Measurements from ENCODE around the gene SMARCA4. TPM values are rescaled to one million over a fixed set of nuclear protein-coding genes. Genes with fewer than 3 reads are reported as not detected.

Gene SMARCA4
- 91.1 TPM for polyA plus RNA-seq
- long read RNA-seq, donor 1, partial matches to known transcripts, result 8 of 8 reads
- long read RNA-seq, donor 1, other reads (novel, unspliced or antisense), result 0 of 8 reads
- long read RNA-seq, donor 2, full-length matches to known transcripts, result 2 of 8 reads
- long read RNA-seq, donor 2, partial matches to known transcripts, result 6 of 8 reads
- long read RNA-seq, donor 2, other reads (novel, unspliced or antisense), result 0 of 8 reads
- long read RNA-seq, donor 3, result 0 reads
- long read RNA-seq, donor 4, partial matches to known transcripts, result 0 of 1 reads
- long read RNA-seq, donor 4, other reads (novel, unspliced or antisense), result 0 of 1 reads
- long read RNA-seq, donor 5, partial matches to known transcripts, result 0 of 3 reads
- long read RNA-seq, donor 5, other reads (novel, unspliced or antisense), result 0 of 3 reads
- long read RNA-seq, donor 6, partial matches to known transcripts, result 5 of 8 reads
- long read RNA-seq, donor 6, other reads (novel, unspliced or antisense), result 0 of 8 reads
- long read RNA-seq, donor 7, result 0 reads
- long read RNA-seq, donor 8, partial matches to known transcripts, result 12 of 13 reads
- long read RNA-seq, donor 8, other reads (novel, unspliced or antisense), result 0 of 13 reads
- long read RNA-seq, donor 9, partial matches to known transcripts, result 0 of 3 reads
- long read RNA-seq, donor 9, other reads (novel, unspliced or antisense), result 0 of 3 reads
- long read RNA-seq, donor 10, partial matches to known transcripts, result 34 of 37 reads
- long read RNA-seq, donor 10, other reads (novel, unspliced or antisense), result 0 of 37 reads
- long read RNA-seq, donor 11, partial matches to known transcripts, result 10 of 11 reads
- long read RNA-seq, donor 11, other reads (novel, unspliced or antisense), result 0 of 11 reads

- no peaks in the 10 kb centered on the region for H3K27me3 ChIP-seq (ENCODE audit: control insufficient read depth, insufficient read depth, low read length)
- H3K9me3 ChIP-seq (ENCODE audit: control insufficient read depth, low read depth, low read length), result no peaks in the 10 kb centered on the region
- peak within 1 kb of the TSS; percentile 97 for H3K27ac ChIP-seq (ENCODE audit: low read length)
- peak within 1 kb of the TSS; percentile 99 for H3K4me3 ChIP-seq (ENCODE audit: low read length)
- peaks cover 5% of the 10 kb centered on the region for H3K36me3 ChIP-seq (ENCODE audit: control insufficient read depth, insufficient read depth, low read length)
- no CpG with 5 or more reads among the region's 100 CpGs for WGBS (ENCODE audit: insufficient coverage, low lambda C conversion rate)
- peaks cover 9% of the 10 kb centered on the region for H3K4me1 ChIP-seq (ENCODE audit: control insufficient read depth, insufficient read depth, low read length)
- DNase-seq, result peak; percentile 98 to 99
Measured at GRCh38 chr19:10960314-10961072, at the start of gene SMARCA4. Gene SMARCA4, plus strand, starts transcription at chr19:10961030. Its CDS starts 23,122 bp downstream, at chr19:10984152.

- H3K4me3 ChIP-seq (ENCODE audit: low read length), result no peak overlapping the region
- H3K9me3 ChIP-seq (ENCODE audit: control insufficient read depth, low read depth, low read length), result no peaks in the 10 kb centered on the region
- WGBS (ENCODE audit: insufficient coverage, low lambda C conversion rate), result no CpG with 5 or more reads among the region's 31 CpGs
- no peak overlapping the region for H3K27ac ChIP-seq (ENCODE audit: low read length)
- H3K27me3 ChIP-seq (ENCODE audit: control insufficient read depth, insufficient read depth, low read length), result no peaks in the 10 kb centered on the region
- DNase-seq, result no peak
- H3K4me1 ChIP-seq (ENCODE audit: control insufficient read depth, insufficient read depth, low read length), result peaks cover 9% of the 10 kb centered on the region
- peaks cover 74% of the 10 kb centered on the region for H3K36me3 ChIP-seq (ENCODE audit: control insufficient read depth, insufficient read depth, low read length)
Measured at GRCh38 chr19:10911579-10912363, 49.1 kb upstream of the SMARCA4 start.

- Histone ChIP-seq H3K4me3 (ENCODE audit: low read length) (no peak overlapping the region), H3K36me3 (ENCODE audit: control insufficient read depth, insufficient read depth, low read length) (peaks cover 74% of the 10 kb centered on the region), H3K9me3 (ENCODE audit: control insufficient read depth, low read depth, low read length) (no peaks in the 10 kb centered on the region), H3K4me1 (ENCODE audit: control insufficient read depth, insufficient read depth, low read length) (peaks cover 9% of the 10 kb centered on the region), H3K27ac (ENCODE audit: low read length) (no peak overlapping the region), H3K27me3 (ENCODE audit: control insufficient read depth, insufficient read depth, low read length) (no peaks in the 10 kb centered on the region)
- no CpG with 5 or more reads among the region's 18 CpGs for WGBS (ENCODE audit: insufficient coverage, low lambda C conversion rate)
- no peak for DNase-seq
Measured at GRCh38 chr19:10912619-10913018, 48.2 kb upstream of the SMARCA4 start.

- H3K36me3 ChIP-seq (ENCODE audit: control insufficient read depth, insufficient read depth, low read length), result peaks cover 71% of the 10 kb centered on the region
- WGBS (ENCODE audit: insufficient coverage, low lambda C conversion rate), result no CpG with 5 or more reads among the region's 24 CpGs
- H3K27ac ChIP-seq (ENCODE audit: low read length), result no peak overlapping the region
- H3K4me3 ChIP-seq (ENCODE audit: low read length), result no peak overlapping the region
- H3K27me3 ChIP-seq (ENCODE audit: control insufficient read depth, insufficient read depth, low read length), result no peaks in the 10 kb centered on the region
- no peaks in the 10 kb centered on the region for H3K9me3 ChIP-seq (ENCODE audit: control insufficient read depth, low read depth, low read length)
- DNase-seq, result no peak
- peaks cover 9% of the 10 kb centered on the region for H3K4me1 ChIP-seq (ENCODE audit: control insufficient read depth, insufficient read depth, low read length)
Measured at GRCh38 chr19:10913716-10914340, 47.0 kb upstream of the SMARCA4 start.

GRCh38 chr19:10915130-10916091 is 45.4 kb upstream of the SMARCA4 start:
- WGBS (ENCODE audit: insufficient coverage, low lambda C conversion rate), result no CpG with 5 or more reads among the region's 19 CpGs
- Histone ChIP-seq H3K9me3 (ENCODE audit: control insufficient read depth, low read depth, low read length) (no peaks in the 10 kb centered on the region), H3K27me3 (ENCODE audit: control insufficient read depth, insufficient read depth, low read length) (no peaks in the 10 kb centered on the region), H3K36me3 (ENCODE audit: control insufficient read depth, insufficient read depth, low read length) (peaks cover 79% of the 10 kb centered on the region), H3K4me1 (ENCODE audit: control insufficient read depth, insufficient read depth, low read length) (peaks cover 9% of the 10 kb centered on the region), H3K4me3 (ENCODE audit: low read length) (no peak overlapping the region), H3K27ac (ENCODE audit: low read length) (no peak overlapping the region)
- DNase-seq, result peak; percentile 31 to 50

GRCh38 chr19:10916602-10917001 is 44.2 kb upstream of the SMARCA4 start:
- H3K27ac ChIP-seq (ENCODE audit: low read length), result no peak overlapping the region
- H3K27me3 ChIP-seq (ENCODE audit: control insufficient read depth, insufficient read depth, low read length), result no peaks in the 10 kb centered on the region
- no peaks in the 10 kb centered on the region for H3K9me3 ChIP-seq (ENCODE audit: control insufficient read depth, low read depth, low read length)
- no peak for DNase-seq
- H3K4me3 ChIP-seq (ENCODE audit: low read length), result no peak overlapping the region
- peaks cover 84% of the 10 kb centered on the region for H3K36me3 ChIP-seq (ENCODE audit: control insufficient read depth, insufficient read depth, low read length)
- no CpG with 5 or more reads among the region's 6 CpGs for WGBS (ENCODE audit: insufficient coverage, low lambda C conversion rate)
- peaks cover 9% of the 10 kb centered on the region for H3K4me1 ChIP-seq (ENCODE audit: control insufficient read depth, insufficient read depth, low read length)

- Histone ChIP-seq H3K36me3 (ENCODE audit: control insufficient read depth, insufficient read depth, low read length) (peaks cover 84% of the 10 kb centered on the region), H3K4me1 (ENCODE audit: control insufficient read depth, insufficient read depth, low read length) (peaks cover 9% of the 10 kb centered on the region), H3K27me3 (ENCODE audit: control insufficient read depth, insufficient read depth, low read length) (no peaks in the 10 kb centered on the region), H3K27ac (ENCODE audit: low read length) (no peak overlapping the region), H3K4me3 (ENCODE audit: low read length) (no peak overlapping the region), H3K9me3 (ENCODE audit: control insufficient read depth, low read depth, low read length) (no peaks in the 10 kb centered on the region)
- no peak for DNase-seq
- no CpG with 5 or more reads among the region's 11 CpGs for WGBS (ENCODE audit: insufficient coverage, low lambda C conversion rate)
Measured at GRCh38 chr19:10918359-10918758, 42.5 kb upstream of the SMARCA4 start.

- Histone ChIP-seq H3K4me1 (ENCODE audit: control insufficient read depth, insufficient read depth, low read length) (peaks cover 9% of the 10 kb centered on the region), H3K36me3 (ENCODE audit: control insufficient read depth, insufficient read depth, low read length) (peaks cover 87% of the 10 kb centered on the region), H3K27me3 (ENCODE audit: control insufficient read depth, insufficient read depth, low read length) (no peaks in the 10 kb centered on the region), H3K27ac (ENCODE audit: low read length) (no peak overlapping the region), H3K4me3 (ENCODE audit: low read length) (no peak overlapping the region), H3K9me3 (ENCODE audit: control insufficient read depth, low read depth, low read length) (no peaks in the 10 kb centered on the region)
- no peak for DNase-seq
- WGBS (ENCODE audit: insufficient coverage, low lambda C conversion rate), result no CpG with 5 or more reads among the region's 26 CpGs
Measured at GRCh38 chr19:10919352-10920287, 41.2 kb upstream of the SMARCA4 start.
